Vagina (tissue), 2 donors: ENCODE data around the gene LZTR1. TPM values are rescaled to one million over a fixed set of nuclear protein-coding genes. Genes with fewer than 3 reads are reported as not detected.

Experiments
- DNase-seq, 2 donors: peaks; one replicate each; pipeline ENCODE4 v3.0.0-alpha.2; 2017; ENCODE audit errors: extremely low spot score in 2 of 2
- H3K27ac ChIP-seq: fragments of 200-600 bp; sonication (generic); one replicate; pipeline ENCODE4 v1.5.1; 2019
- H3K27me3 ChIP-seq: fragments of 200-600 bp; sonication (generic); one replicate; pipeline ENCODE4 v1.5.1; 2019
- H3K36me3 ChIP-seq, 2 donors: fragments of 200-600 bp; sonication (generic); one replicate each; pipeline ENCODE4 v1.5.1; 2017 to 2019
- H3K4me1 ChIP-seq: fragments of 200-600 bp; sonication (generic); one replicate; pipeline ENCODE4 v1.5.1; 2019
- H3K4me3 ChIP-seq, 2 donors: fragments of 200-600 bp; sonication (generic); 1 replicate in 1 of 2; 2 replicates in 1 of 2; pipeline ENCODE4 v1.5.1; 2016 to 2019
- H3K9me3 ChIP-seq: fragments of 200-600 bp; sonication (generic); one replicate; pipeline ENCODE4 v1.5.1; 2019
- POLR2A ChIP-seq, 2 donors: fragments of 450-650 bp; IDR thresholded peaks; one replicate each; pipeline ENCODE4 v1.6.1; 2017; ENCODE audit warnings: antibody characterized with exemption in 2 of 2, mild to moderate bottlenecking in 2 of 2, moderate library complexity in 2 of 2
- POLR2AphosphoS5 ChIP-seq, 2 donors: sonication (generic); formaldehyde crosslinking; IDR thresholded peaks; one replicate each; pipeline ENCODE4 v1.9.0; 2017; ENCODE audit warnings: antibody characterized with exemption in 2 of 2, mild to moderate bottlenecking in 2 of 2, low read depth in 1 of 2; ENCODE audit not compliant: insufficient read depth in 1 of 2
- intact Hi-C: fragments of 100-400 bp; cut with DNase I; formaldehyde crosslinking; loops from one replicate; pipeline ENCODE4 v1.15.1; 2023
- total RNA-seq: library from RNA; depleted of rRNA; stranded (reverse); fragments of >200 nt; gene quantifications from one replicate; pipeline ENCODE4 v1.2.3, GENCODE V29; 2016
- TF ChIP-seq, protein P1 (sequence below), 3 experiments: fragments of 450-650 bp in 2 of 3; fragments of 200-600 bp in 1 of 3; sonication (generic) in 1 of 3; IDR thresholded peaks; one replicate each; pipeline ENCODE4 v1.5.1; 2017 to 2019; ENCODE audit warnings: antibody characterized with exemption in 3 of 3, mild to moderate bottlenecking in 2 of 3, moderate library complexity in 2 of 3

LZTR1 gene
- total RNA-seq, 1 donor from 2014 or later: 61.9 TPM

DNA sequence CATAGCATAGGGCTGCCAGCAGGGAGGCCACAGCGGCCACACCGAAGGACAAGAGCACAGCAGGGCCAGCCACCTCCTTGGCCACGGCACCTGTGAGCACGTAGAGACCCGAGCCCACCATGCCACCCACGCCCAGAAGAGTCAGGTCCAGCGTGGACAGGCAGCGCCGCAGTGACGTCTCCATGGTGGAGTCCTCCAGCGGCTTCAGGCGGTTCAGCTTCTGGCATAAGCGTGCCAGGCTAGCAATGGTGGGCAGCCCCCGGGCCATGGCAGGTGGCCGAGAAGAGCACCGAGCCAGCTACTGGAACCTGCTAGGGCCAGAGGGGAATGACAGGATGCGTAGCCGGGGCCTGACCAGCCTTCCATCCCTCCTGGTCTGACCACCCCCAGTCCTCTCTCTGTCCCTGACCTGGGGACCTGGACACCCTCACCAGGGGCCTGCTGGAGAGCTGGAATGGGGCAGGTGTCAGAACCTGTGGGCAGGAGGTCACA lies 49.5 kb downstream of the LZTR1 start:
- Histone ChIP-seq H3K36me3 (no peaks in the 10 kb centered on the region), H3K9me3 (no peaks in the 10 kb centered on the region), H3K27ac (no peak overlapping the region), H3K27me3 (no peaks in the 10 kb centered on the region), H3K4me3 (peak overlapping the region; percentile 39 to 42), H3K4me1 (peaks cover 18% of the 10 kb centered on the region)
- TF ChIP-seq, protein P1, sequence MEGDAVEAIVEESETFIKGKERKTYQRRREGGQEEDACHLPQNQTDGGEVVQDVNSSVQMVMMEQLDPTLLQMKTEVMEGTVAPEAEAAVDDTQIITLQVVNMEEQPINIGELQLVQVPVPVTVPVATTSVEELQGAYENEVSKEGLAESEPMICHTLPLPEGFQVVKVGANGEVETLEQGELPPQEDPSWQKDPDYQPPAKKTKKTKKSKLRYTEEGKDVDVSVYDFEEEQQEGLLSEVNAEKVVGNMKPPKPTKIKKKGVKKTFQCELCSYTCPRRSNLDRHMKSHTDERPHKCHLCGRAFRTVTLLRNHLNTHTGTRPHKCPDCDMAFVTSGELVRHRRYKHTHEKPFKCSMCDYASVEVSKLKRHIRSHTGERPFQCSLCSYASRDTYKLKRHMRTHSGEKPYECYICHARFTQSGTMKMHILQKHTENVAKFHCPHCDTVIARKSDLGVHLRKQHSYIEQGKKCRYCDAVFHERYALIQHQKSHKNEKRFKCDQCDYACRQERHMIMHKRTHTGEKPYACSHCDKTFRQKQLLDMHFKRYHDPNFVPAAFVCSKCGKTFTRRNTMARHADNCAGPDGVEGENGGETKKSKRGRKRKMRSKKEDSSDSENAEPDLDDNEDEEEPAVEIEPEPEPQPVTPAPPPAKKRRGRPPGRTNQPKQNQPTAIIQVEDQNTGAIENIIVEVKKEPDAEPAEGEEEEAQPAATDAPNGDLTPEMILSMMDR (IDR thresholded peaks at IDR 0.05): no peak
- no peak for TF ChIP-seq POLR2AphosphoS5 (IDR thresholded peaks at IDR 0.05; ENCODE audit: insufficient read depth in 1 of 2, low read depth in 1 of 2)
- no peak for TF ChIP-seq POLR2A (IDR thresholded peaks at IDR 0.05)
- intact Hi-C loops: no loop called here
- DNase-seq: no peak

DNA sequence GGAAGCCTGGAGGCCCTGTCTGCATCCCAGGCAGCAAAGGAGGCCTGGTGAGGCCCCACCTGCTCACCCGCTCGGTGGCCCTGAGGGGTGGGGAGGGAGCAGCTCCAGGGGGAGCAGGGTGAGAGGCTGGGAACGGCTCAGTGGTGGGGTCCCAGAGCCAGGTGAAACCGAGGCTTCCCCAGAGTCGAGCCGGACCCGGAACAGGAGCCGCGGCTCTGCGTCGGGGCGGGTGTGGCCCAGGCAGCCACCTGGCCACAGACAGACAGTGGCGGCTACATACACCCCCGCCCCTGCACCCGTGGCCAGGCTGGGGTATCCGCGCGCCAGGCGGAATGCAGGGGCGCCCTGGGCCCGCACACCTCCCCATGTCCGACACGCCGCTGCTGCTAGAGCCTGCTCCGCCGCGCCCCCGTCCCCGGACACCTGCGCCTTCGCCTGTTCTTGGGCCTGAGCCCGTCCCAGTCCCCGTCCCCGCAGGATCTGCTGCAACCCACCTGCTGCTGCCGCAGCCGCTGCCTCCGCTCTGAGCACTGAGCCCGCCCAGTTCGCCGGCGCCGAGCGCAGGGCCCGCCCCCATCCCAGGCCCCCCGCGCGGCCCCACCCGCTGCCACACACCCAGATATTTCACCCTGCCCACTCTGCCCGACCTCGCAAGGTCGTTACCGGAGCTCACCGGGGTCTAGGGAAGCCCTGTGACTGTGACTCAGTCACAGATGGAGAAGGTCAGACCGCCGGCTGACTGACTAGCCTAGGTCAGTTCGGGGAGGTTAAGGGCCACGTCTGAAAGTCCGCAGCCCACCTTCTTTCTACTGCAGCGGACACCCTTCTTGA lies 50.2 kb downstream of the LZTR1 start, which contains the start of gene SLC7A4:
TSS of gene SLC7A4 (minus strand) at position 525 of the 831 bp plus-strand sequence. CDS start 749 bp downstream, outside the sequence.
- no peaks in the 10 kb centered on the region for H3K27me3 ChIP-seq
- intact Hi-C loops: no loop called here
- no peak for DNase-seq
- H3K4me1 ChIP-seq: peaks cover 17% of the 10 kb centered on the region
- no peaks in the 10 kb centered on the region for H3K36me3 ChIP-seq
- no peaks in the 10 kb centered on the region for H3K9me3 ChIP-seq
- H3K27ac ChIP-seq: no peak within 1 kb of the TSS
- TF ChIP-seq POLR2A (IDR thresholded peaks at IDR 0.05) (no peak), POLR2AphosphoS5 (IDR thresholded peaks at IDR 0.05; ENCODE audit: insufficient read depth in 1 of 2, low read depth in 1 of 2) (no peak)
- TF ChIP-seq, protein P1 (IDR thresholded peaks at IDR 0.05): no peak
- H3K4me3 ChIP-seq: peak within 1 kb of the TSS; percentile 39 to 42

DNA sequence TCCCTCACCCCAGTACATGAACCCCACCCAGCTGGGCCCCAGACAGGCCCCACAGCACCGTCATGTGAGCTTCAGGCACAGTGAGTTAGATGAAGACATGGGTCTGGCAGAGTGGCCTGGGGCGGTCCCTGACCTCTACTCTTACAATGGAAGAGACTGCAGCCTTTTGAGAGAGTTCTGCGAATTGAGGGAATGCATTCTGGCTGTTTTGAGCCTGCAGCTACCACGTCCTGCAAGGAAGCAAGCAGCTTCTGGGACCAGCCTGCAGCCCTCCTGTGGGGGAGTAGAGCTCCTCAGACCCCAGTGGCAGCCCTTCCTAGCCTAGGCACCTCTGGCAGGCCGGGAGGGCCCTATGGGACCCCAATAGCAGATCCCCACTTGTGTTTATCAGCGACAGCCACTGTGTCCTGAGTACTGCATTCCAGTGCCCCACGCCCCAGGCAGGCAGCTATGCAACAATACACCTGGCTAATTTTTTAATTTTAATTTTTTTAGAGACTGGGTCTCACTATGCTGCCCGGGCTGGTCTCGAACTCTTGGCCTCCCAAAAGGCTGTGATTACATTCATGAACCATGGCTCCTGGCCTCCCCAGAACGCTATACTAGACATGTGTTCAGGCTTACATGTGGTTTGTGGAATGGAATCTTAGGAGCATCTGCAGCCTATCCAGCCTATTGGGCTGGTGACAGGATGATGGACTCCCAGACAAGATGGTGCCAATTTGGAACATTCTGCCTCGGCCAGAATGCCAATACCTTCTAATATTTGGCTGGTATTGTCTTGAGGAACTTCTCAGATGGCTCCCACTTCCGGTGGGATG lies 51.0 kb downstream of the LZTR1 start:
- no peaks in the 10 kb centered on the region for H3K36me3 ChIP-seq
- peak overlapping the region in 1 of 2 donors; percentile 39 for H3K4me3 ChIP-seq
- no peak for DNase-seq
- no peak overlapping the region for H3K27ac ChIP-seq
- H3K9me3 ChIP-seq: no peaks in the 10 kb centered on the region
- TF ChIP-seq, protein P1 (IDR thresholded peaks at IDR 0.05): no peak
- no peak for TF ChIP-seq POLR2AphosphoS5 (IDR thresholded peaks at IDR 0.05; ENCODE audit: insufficient read depth in 1 of 2, low read depth in 1 of 2)
- no peak for TF ChIP-seq POLR2A (IDR thresholded peaks at IDR 0.05)
- H3K27me3 ChIP-seq: no peaks in the 10 kb centered on the region
- intact Hi-C loops: no loop called here
- H3K4me1 ChIP-seq: peaks cover 17% of the 10 kb centered on the region

DNA sequence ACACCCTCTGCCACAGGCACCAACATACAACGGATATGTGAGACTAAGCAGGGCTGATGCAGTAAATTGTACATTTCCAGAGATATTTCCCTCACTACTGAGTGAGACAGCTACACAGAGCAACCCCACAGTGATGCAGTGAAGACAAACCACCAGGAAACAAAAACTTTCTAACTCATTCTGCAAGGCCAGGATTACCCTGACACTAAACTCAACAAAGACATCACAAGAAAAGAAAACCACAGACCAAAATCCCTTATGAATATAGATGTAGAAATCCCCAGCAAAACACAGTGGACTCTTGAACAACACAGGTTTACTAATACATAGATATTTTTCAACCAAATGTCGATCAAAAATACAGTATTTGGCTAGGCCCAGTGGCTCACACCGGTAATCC lies 51.8 kb downstream of the LZTR1 start:
- Histone ChIP-seq H3K36me3 (no peaks in the 10 kb centered on the region), H3K4me1 (peaks cover 17% of the 10 kb centered on the region), H3K4me3 (no peak overlapping the region), H3K27me3 (no peaks in the 10 kb centered on the region), H3K9me3 (no peaks in the 10 kb centered on the region), H3K27ac (no peak overlapping the region)
- intact Hi-C loops: no loop called here
- no peak for DNase-seq
- no peak for TF ChIP-seq POLR2AphosphoS5 (IDR thresholded peaks at IDR 0.05; ENCODE audit: insufficient read depth in 1 of 2, low read depth in 1 of 2)
- no peak for TF ChIP-seq POLR2A (IDR thresholded peaks at IDR 0.05)
- TF ChIP-seq, protein P1 (IDR thresholded peaks at IDR 0.05): no peak
